DND-41 (cell line): ENCODE data around the gene ME3.

Experiments
- ATAC-seq: fragments of 200-7000 bp; cut with Tn5 transposase; 3 replicates; pipeline ENCODE4 v1.9.1; 2021; ENCODE audit warnings: low read depth; ENCODE audit not compliant: insufficient read depth
- DNase-seq: peaks from one replicate; pipeline ENCODE4 v3.0.0-alpha.2; 2020
- H2AFZ ChIP-seq: 2 replicates; pipeline ENCODE4 v1.6.0; 2012; ENCODE audit warnings: low read depth, low read length
- H3K27ac ChIP-seq: 2 replicates; pipeline ENCODE4 v1.5.1; 2012; ENCODE audit warnings: low read length, inconsistent platforms
- H3K27me3 ChIP-seq: fragments of 200-600 bp; sonication (generic); 2 replicates; pipeline ENCODE4 v1.6.0; 2012; ENCODE audit warnings: low read length, mild to moderate bottlenecking, inconsistent platforms; ENCODE audit not compliant: insufficient read depth, poor library complexity
- H3K36me3 ChIP-seq: 2 replicates; pipeline ENCODE4 v1.5.1; 2012; ENCODE audit warnings: low read length, inconsistent platforms; ENCODE audit not compliant: insufficient read depth
- H3K4me1 ChIP-seq: 2 replicates; pipeline ENCODE4 v1.5.1; 2012; ENCODE audit warnings: mild to moderate bottlenecking, low read length; ENCODE audit not compliant: insufficient read depth
- H3K4me2 ChIP-seq: 2 replicates; pipeline ENCODE4 v1.6.0; 2012; ENCODE audit warnings: mild to moderate bottlenecking, moderate library complexity, low read length, inconsistent platforms; ENCODE audit not compliant: insufficient read depth
- H3K4me3 ChIP-seq, 2 experiments: fragments of 200-600 bp in 1 of 2; shearing (Covaris generic) in 1 of 2; 2 replicates each; pipeline ENCODE4 v1.5.1; 2012 to 2016; ENCODE audit warnings: inconsistent platforms in 2 of 2, low read length in 2 of 2, mild to moderate bottlenecking in 2 of 2, low read depth in 1 of 2, moderate library complexity in 1 of 2
- H3K79me2 ChIP-seq: 2 replicates; pipeline ENCODE4 v1.6.0; 2012; ENCODE audit warnings: low read length, inconsistent platforms; ENCODE audit not compliant: insufficient read depth
- H3K9ac ChIP-seq: 2 replicates; pipeline ENCODE4 v1.6.0; 2012; ENCODE audit warnings: low read depth, mild to moderate bottlenecking, inconsistent platforms, low read length, moderate library complexity
- H3K9me3 ChIP-seq: 2 replicates; pipeline ENCODE4 v1.5.1; 2012; ENCODE audit warnings: low read length, moderate library complexity, mild to moderate bottlenecking, inconsistent platforms; ENCODE audit not compliant: insufficient read depth, severe bottlenecking
- H4K20me1 ChIP-seq: 2 replicates; pipeline ENCODE4 v1.6.0; 2012; ENCODE audit warnings: low read length; ENCODE audit not compliant: insufficient read depth
- EZH2 ChIP-seq: IDR thresholded peaks from 3 replicates; pipeline ENCODE4 v1.6.1; 2012; ENCODE audit warnings: borderline replicate concordance, low read depth, mild to moderate bottlenecking, moderate library complexity, low read length, inconsistent platforms; ENCODE audit not compliant: severe bottlenecking
- TF ChIP-seq, protein P1 (sequence below): IDR thresholded peaks from 2 replicates; pipeline ENCODE4 v1.5.1; 2012; ENCODE audit warnings: borderline replicate concordance, low read length, moderate library complexity, mild to moderate bottlenecking; ENCODE audit not compliant: poor library complexity, severe bottlenecking; ENCODE audit errors: extremely low read depth

ME3 gene

GRCh38 chr11:86703987-86704386 is 31.6 kb upstream of the ME3 start:
- no peak for ATAC-seq
- TF ChIP-seq EZH2 = no peak
- TF ChIP-seq, protein P1, sequence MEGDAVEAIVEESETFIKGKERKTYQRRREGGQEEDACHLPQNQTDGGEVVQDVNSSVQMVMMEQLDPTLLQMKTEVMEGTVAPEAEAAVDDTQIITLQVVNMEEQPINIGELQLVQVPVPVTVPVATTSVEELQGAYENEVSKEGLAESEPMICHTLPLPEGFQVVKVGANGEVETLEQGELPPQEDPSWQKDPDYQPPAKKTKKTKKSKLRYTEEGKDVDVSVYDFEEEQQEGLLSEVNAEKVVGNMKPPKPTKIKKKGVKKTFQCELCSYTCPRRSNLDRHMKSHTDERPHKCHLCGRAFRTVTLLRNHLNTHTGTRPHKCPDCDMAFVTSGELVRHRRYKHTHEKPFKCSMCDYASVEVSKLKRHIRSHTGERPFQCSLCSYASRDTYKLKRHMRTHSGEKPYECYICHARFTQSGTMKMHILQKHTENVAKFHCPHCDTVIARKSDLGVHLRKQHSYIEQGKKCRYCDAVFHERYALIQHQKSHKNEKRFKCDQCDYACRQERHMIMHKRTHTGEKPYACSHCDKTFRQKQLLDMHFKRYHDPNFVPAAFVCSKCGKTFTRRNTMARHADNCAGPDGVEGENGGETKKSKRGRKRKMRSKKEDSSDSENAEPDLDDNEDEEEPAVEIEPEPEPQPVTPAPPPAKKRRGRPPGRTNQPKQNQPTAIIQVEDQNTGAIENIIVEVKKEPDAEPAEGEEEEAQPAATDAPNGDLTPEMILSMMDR = no peak
- no peaks in the 10 kb centered on the region for H3K4me1 ChIP-seq
- no peaks in the 10 kb centered on the region for H3K9me3 ChIP-seq
- no peak for DNase-seq
- no peak overlapping the region for H3K4me3 ChIP-seq
- no peak overlapping the region for H2AFZ ChIP-seq
- no peaks in the 10 kb centered on the region for H3K27me3 ChIP-seq
- no peaks in the 10 kb centered on the region for H4K20me1 ChIP-seq
- no peaks in the 10 kb centered on the region for H3K36me3 ChIP-seq
- no peaks in the 10 kb centered on the region for H3K79me2 ChIP-seq
- no peak overlapping the region for H3K9ac ChIP-seq
- H3K4me2 ChIP-seq = no peak overlapping the region
- no peak overlapping the region for H3K27ac ChIP-seq

DNA sequence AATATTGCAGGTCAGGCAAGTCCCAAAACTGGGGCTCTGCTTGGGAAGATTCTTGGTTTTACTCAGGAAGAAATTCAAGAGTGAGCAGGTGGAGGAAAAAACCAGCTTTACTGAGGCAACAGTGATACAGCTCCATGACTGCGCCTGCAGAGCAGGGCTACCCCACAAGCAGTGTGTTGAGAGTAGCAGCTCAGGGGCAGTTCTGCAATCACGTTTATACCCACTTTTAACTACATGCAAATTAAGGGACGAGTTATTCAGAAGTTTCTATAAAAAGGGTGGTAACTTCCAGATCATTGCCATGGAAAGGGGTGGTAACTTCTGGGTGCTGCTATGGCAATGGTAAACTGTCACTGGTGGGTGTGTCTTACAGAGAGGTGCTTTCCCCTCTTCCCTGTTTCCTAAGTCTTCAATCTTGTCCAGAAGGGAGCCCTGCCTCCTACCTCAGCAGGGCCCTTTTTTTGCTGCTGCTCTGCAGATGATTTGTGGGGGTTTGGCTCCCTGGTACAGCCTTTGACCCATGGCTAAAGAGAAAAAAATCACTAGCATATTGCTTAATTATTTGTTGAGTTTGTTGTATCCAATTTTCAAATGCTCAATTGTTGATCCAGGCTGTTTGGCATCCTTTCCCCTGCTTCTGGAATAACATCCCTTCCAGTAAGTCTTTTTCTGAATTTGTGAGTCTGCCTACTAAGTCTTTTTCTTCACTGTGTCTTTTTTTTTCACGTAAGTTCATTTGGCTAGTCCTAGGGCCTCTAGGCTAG is 30.0 kb upstream of the ME3 start:
- Histone ChIP-seq H2AFZ (no peak overlapping the region), H3K9ac (no peak overlapping the region), H3K4me3 (no peak overlapping the region), H3K36me3 (no peaks in the 10 kb centered on the region), H4K20me1 (no peaks in the 10 kb centered on the region), H3K27ac (no peak overlapping the region), H3K4me2 (no peak overlapping the region), H3K79me2 (no peaks in the 10 kb centered on the region), H3K9me3 (no peaks in the 10 kb centered on the region), H3K4me1 (no peaks in the 10 kb centered on the region), H3K27me3 (no peaks in the 10 kb centered on the region)
- no peak for TF ChIP-seq EZH2
- TF ChIP-seq, protein P1 = no peak
- no peak for DNase-seq
- no peak for ATAC-seq

GRCh38 chr11:86699040-86699791 is 26.8 kb upstream of the ME3 start:
- TF ChIP-seq, protein P1 = no peak
- TF ChIP-seq EZH2 = no peak
- no peaks in the 10 kb centered on the region for H3K4me1 ChIP-seq
- no peak for ATAC-seq
- no peak overlapping the region for H3K4me2 ChIP-seq
- no peak overlapping the region for H3K27ac ChIP-seq
- H4K20me1 ChIP-seq = no peaks in the 10 kb centered on the region
- no peaks in the 10 kb centered on the region for H3K27me3 ChIP-seq
- no peaks in the 10 kb centered on the region for H3K79me2 ChIP-seq
- H3K9me3 ChIP-seq = no peaks in the 10 kb centered on the region
- no peak for DNase-seq
- H2AFZ ChIP-seq = no peak overlapping the region
- no peaks in the 10 kb centered on the region for H3K36me3 ChIP-seq
- no peak overlapping the region for H3K9ac ChIP-seq
- no peak overlapping the region for H3K4me3 ChIP-seq
